SK-N-SH treated with all-trans-retinoic acid at 6 μM for 48 hours (cell line): ENCODE measurements around the gene RHBDF2.

Source experiments
- ATAC-seq: fragments of 200-7000 bp; cut with Tn5 transposase; 3 replicates; pipeline ENCODE4 v1.9.1; 2020; ENCODE audit warnings: mild to moderate bottlenecking, moderate library complexity
- ARNTL ChIP-seq: fragments of 450-650 bp; formaldehyde crosslinking; IDR thresholded peaks from 2 replicates; pipeline ENCODE4 v1.5.0; 2020; ENCODE audit warnings: low read depth, mild to moderate bottlenecking, moderate library complexity, borderline replicate concordance
- BACH2 ChIP-seq: fragments of 250-450 bp; sonication (Bioruptor Pico); IDR thresholded peaks from 2 replicates; pipeline ENCODE4 v1.9.0; 2021; ENCODE audit warnings: mild to moderate bottlenecking, borderline replicate concordance
- CSDC2 ChIP-seq: fragments of 250-450 bp; sonication (Bioruptor Pico); IDR thresholded peaks from 2 replicates; pipeline ENCODE4 v1.5.0; 2020; ENCODE audit warnings: mild to moderate bottlenecking, moderate library complexity
- ESRRG ChIP-seq: fragments of 250-450 bp; sonication (Bioruptor Pico); IDR thresholded peaks from 2 replicates; pipeline ENCODE4 v1.6.1; 2021; ENCODE audit warnings: mild to moderate bottlenecking
- GLIS3 ChIP-seq: fragments of 250-450 bp; sonication (Bioruptor Pico); IDR thresholded peaks from 2 replicates; pipeline ENCODE4 v1.5.0; 2020; ENCODE audit warnings: mild to moderate bottlenecking, moderate library complexity
- OSR1 ChIP-seq: fragments of 250-450 bp; sonication (Bioruptor Pico); IDR thresholded peaks from 2 replicates; pipeline ENCODE4 v1.8.0; 2022; ENCODE audit warnings: moderate library complexity, mild to moderate bottlenecking, inconsistent platforms
- PPARA ChIP-seq: fragments of 250-450 bp; sonication (Bioruptor Pico); IDR thresholded peaks from 2 replicates; pipeline ENCODE4 v1.5.0; 2020; ENCODE audit warnings: mild to moderate bottlenecking, borderline replicate concordance
- SNAI2 ChIP-seq: fragments of 250-450 bp; sonication (Bioruptor Pico); IDR thresholded peaks from 2 replicates; pipeline ENCODE4 v1.5.0; 2020; ENCODE audit warnings: mild to moderate bottlenecking, moderate library complexity
- TCF4 ChIP-seq: fragments of 250-450 bp; sonication (Bioruptor Pico); IDR thresholded peaks from 2 replicates; pipeline ENCODE4 v1.8.0; 2021; ENCODE audit warnings: mild to moderate bottlenecking, moderate library complexity, borderline replicate concordance
- TOX ChIP-seq: fragments of 250-450 bp; sonication (Bioruptor Pico); IDR thresholded peaks from 2 replicates; pipeline ENCODE4 v1.8.0; 2021; ENCODE audit warnings: mild to moderate bottlenecking, moderate library complexity, borderline replicate concordance
- ZC3H10 ChIP-seq: fragments of 250-450 bp; sonication (Bioruptor Pico); IDR thresholded peaks from 2 replicates; pipeline ENCODE4 v1.5.1; 2021; ENCODE audit warnings: mild to moderate bottlenecking, moderate library complexity
- ZFP3 ChIP-seq: fragments of 250-450 bp; sonication (Bioruptor Pico); IDR thresholded peaks from 2 replicates; pipeline ENCODE4 v1.5.0; 2020; ENCODE audit warnings: mild to moderate bottlenecking, moderate library complexity
- ZFP30 ChIP-seq: fragments of 450-650 bp; formaldehyde crosslinking; IDR thresholded peaks from 2 replicates; pipeline ENCODE4 v1.5.0; 2022; ENCODE audit warnings: mild to moderate bottlenecking, moderate library complexity
- ZNF565 ChIP-seq: fragments of 450-650 bp; formaldehyde crosslinking; conservative IDR thresholded peaks from 2 replicates; pipeline ENCODE4 v1.5.0; 2020; ENCODE audit warnings: low read depth, mild to moderate bottlenecking, moderate library complexity
- ZNF70 ChIP-seq: fragments of 450-650 bp; formaldehyde crosslinking; IDR thresholded peaks from 2 replicates; pipeline ENCODE4 v1.5.0; 2020; ENCODE audit warnings: mild to moderate bottlenecking, moderate library complexity
- ZNF8 ChIP-seq: fragments of 450-650 bp; formaldehyde crosslinking; IDR thresholded peaks from 2 replicates; pipeline ENCODE4 v1.5.0; 2020; ENCODE audit warnings: mild to moderate bottlenecking, moderate library complexity
- TF ChIP-seq, protein P1 (sequence below): fragments of 250-450 bp; sonication (Bioruptor Pico); IDR thresholded peaks from 2 replicates; pipeline ENCODE4 v1.8.0; 2021; ENCODE audit warnings: low read depth, mild to moderate bottlenecking, moderate library complexity, borderline replicate concordance
- TF ChIP-seq, protein P2 (sequence below): fragments of 250-450 bp; sonication (Bioruptor Pico); IDR thresholded peaks from 2 replicates; pipeline ENCODE4 v1.5.0; 2020; ENCODE audit warnings: mild to moderate bottlenecking, moderate library complexity
- TF ChIP-seq, protein P3 (sequence below): fragments of 250-450 bp; sonication (Bioruptor Pico); IDR thresholded peaks from 2 replicates; pipeline ENCODE4 v1.5.1; 2021; ENCODE audit warnings: mild to moderate bottlenecking, moderate library complexity
- TF ChIP-seq, protein P4 (sequence below): fragments of 250-450 bp; sonication (Bioruptor Pico); IDR thresholded peaks from 2 replicates; pipeline ENCODE4 v1.5.1; 2020; ENCODE audit warnings: low read depth, mild to moderate bottlenecking, moderate library complexity

RHBDF2 gene

DNA sequence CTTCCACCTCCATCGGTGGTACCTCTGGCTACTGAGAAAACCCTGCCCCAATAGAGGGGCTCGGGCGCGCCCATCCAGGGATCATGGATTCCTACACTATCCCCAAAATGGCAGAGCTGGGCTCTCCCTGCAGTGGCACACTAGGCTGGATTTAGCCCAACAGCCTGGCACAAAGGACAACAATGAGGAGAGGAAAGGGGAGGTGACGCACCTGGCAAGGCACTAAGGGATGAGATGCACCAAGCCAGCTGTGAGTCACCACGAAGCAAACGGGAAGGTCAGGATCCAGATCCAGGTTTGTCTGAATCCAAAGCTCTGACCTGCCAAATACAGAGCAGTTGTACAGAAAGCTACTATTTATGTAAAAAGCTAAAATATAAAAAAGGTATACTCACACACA lies 66.4 kb downstream of the RHBDF2 start:
- no peak for ATAC-seq
- no peak for TF ChIP-seq ZNF565 (CRISPR knock-in tag)
- TF ChIP-seq, protein P1, sequence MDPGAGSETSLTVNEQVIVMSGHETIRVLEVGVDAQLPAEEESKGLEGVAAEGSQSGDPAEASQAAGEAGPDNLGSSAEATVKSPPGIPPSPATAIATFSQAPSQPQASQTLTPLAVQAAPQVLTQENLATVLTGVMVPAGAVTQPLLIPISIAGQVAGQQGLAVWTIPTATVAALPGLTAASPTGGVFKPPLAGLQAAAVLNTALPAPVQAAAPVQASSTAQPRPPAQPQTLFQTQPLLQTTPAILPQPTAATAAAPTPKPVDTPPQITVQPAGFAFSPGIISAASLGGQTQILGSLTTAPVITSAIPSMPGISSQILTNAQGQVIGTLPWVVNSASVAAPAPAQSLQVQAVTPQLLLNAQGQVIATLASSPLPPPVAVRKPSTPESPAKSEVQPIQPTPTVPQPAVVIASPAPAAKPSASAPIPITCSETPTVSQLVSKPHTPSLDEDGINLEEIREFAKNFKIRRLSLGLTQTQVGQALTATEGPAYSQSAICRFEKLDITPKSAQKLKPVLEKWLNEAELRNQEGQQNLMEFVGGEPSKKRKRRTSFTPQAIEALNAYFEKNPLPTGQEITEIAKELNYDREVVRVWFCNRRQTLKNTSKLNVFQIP (CRISPR knock-in tag), result no peak
- no peak for TF ChIP-seq ESRRG (CRISPR knock-in tag)
- no peak for TF ChIP-seq ZNF8
- no peak for TF ChIP-seq SNAI2 (CRISPR knock-in tag)

DNA sequence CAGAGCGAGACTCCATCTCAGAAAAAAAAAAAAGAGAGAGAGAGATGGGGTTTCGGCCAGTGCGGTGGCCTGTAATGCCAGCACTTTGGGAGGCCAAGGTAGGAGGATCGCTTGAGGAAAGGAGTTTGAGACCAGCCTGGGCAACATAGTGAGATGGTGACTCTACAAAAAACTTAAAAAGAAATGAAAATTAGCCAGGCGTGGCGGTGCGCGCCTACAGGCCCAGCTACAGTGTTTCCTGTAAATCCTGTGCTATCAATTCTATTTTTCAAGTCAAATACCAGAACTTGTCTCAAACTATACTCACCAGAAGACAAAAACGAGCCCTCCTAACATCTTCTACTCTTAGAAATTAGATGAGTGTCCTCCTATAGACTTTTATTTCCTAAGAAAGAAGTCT lies 67.5 kb downstream of the RHBDF2 start:
- no peak for TF ChIP-seq ZC3H10 (CRISPR knock-in tag)
- no peak for TF ChIP-seq ARNTL (CRISPR knock-in tag)
- TF ChIP-seq, protein P1 (CRISPR knock-in tag), result no peak
- TF ChIP-seq ZNF8, result no peak
- no peak for TF ChIP-seq ZFP3
- TF ChIP-seq GLIS3 (CRISPR knock-in tag), result no peak
- TF ChIP-seq SNAI2 (CRISPR knock-in tag), result no peak
- TF ChIP-seq ZNF70 (CRISPR knock-in tag), result no peak
- TF ChIP-seq OSR1 (CRISPR knock-in tag), result no peak
- TF ChIP-seq ZNF565 (CRISPR knock-in tag), result no peak
- no peak for TF ChIP-seq TCF4
- no peak for TF ChIP-seq TOX (CRISPR knock-in tag)
- TF ChIP-seq, protein P2, sequence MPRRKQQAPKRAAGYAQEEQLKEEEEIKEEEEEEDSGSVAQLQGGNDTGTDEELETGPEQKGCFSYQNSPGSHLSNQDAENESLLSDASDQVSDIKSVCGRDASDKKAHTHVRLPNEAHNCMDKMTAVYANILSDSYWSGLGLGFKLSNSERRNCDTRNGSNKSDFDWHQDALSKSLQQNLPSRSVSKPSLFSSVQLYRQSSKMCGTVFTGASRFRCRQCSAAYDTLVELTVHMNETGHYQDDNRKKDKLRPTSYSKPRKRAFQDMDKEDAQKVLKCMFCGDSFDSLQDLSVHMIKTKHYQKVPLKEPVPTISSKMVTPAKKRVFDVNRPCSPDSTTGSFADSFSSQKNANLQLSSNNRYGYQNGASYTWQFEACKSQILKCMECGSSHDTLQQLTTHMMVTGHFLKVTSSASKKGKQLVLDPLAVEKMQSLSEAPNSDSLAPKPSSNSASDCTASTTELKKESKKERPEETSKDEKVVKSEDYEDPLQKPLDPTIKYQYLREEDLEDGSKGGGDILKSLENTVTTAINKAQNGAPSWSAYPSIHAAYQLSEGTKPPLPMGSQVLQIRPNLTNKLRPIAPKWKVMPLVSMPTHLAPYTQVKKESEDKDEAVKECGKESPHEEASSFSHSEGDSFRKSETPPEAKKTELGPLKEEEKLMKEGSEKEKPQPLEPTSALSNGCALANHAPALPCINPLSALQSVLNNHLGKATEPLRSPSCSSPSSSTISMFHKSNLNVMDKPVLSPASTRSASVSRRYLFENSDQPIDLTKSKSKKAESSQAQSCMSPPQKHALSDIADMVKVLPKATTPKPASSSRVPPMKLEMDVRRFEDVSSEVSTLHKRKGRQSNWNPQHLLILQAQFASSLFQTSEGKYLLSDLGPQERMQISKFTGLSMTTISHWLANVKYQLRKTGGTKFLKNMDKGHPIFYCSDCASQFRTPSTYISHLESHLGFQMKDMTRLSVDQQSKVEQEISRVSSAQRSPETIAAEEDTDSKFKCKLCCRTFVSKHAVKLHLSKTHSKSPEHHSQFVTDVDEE, result no peak
- TF ChIP-seq, protein P3, sequence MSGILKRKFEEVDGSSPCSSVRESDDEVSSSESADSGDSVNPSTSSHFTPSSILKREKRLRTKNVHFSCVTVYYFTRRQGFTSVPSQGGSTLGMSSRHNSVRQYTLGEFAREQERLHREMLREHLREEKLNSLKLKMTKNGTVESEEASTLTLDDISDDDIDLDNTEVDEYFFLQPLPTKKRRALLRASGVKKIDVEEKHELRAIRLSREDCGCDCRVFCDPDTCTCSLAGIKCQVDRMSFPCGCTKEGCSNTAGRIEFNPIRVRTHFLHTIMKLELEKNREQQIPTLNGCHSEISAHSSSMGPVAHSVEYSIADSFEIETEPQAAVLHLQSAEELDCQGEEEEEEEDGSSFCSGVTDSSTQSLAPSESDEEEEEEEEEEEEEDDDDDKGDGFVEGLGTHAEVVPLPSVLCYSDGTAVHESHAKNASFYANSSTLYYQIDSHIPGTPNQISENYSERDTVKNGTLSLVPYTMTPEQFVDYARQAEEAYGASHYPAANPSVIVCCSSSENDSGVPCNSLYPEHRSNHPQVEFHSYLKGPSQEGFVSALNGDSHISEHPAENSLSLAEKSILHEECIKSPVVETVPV, result no peak
- no peak for TF ChIP-seq PPARA (CRISPR knock-in tag)
- no peak for TF ChIP-seq CSDC2 (CRISPR knock-in tag)
- no peak for TF ChIP-seq ESRRG (CRISPR knock-in tag)
- TF ChIP-seq, protein P4, sequence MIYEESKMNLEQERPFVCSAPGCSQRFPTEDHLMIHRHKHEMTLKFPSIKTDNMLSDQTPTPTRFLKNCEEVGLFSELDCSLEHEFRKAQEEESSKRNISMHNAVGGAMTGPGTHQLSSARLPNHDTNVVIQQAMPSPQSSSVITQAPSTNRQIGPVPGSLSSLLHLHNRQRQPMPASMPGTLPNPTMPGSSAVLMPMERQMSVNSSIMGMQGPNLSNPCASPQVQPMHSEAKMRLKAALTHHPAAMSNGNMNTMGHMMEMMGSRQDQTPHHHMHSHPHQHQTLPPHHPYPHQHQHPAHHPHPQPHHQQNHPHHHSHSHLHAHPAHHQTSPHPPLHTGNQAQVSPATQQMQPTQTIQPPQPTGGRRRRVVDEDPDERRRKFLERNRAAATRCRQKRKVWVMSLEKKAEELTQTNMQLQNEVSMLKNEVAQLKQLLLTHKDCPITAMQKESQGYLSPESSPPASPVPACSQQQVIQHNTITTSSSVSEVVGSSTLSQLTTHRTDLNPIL (CRISPR knock-in tag), result no peak
- ATAC-seq, result no peak

DNA sequence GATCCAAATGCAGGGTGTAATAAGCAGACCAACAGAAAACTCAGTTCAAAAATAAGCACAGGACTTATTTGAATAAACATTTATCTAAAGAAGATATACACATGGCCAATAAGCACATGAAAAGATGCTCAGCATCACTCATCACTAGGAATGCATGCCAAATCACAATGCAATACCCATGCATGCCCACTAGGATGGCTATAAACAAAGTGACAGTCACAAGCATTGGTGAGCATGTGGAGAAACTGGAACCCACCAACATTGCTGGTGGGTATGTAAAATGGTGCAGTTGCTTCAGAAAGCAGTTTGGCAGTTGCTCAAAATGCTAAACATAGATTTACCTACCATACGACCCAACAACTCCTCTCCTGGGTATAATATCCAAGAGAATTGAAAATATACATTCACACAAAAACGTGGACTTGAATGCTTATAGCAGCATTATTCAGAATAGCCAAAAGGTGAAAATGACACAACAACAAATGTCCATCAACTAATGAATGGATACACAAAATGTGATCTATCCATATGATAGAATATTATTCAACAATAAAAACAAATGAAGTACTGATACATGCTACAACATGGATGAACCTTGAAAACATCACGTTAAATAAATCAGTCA lies 68.4 kb downstream of the RHBDF2 start:
- ATAC-seq, result peak; percentile 91
- TF ChIP-seq ZFP3 (no peak), PPARA (CRISPR knock-in tag) (no peak), ARNTL (CRISPR knock-in tag) (no peak), CSDC2 (CRISPR knock-in tag) (no peak), ESRRG (CRISPR knock-in tag) (no peak), SNAI2 (CRISPR knock-in tag) (no peak), BACH2 (CRISPR knock-in tag) (no peak), TCF4 (no peak), ZFP30 (CRISPR knock-in tag) (no peak), ZC3H10 (CRISPR knock-in tag) (no peak), TOX (CRISPR knock-in tag) (no peak), GLIS3 (CRISPR knock-in tag) (no peak)
- TF ChIP-seq, protein P4 (CRISPR knock-in tag), result no peak
